HFF-Myc (cell line): ENCODE results near the gene WASF1.

Source experiments
- DNase-seq: peaks from one replicate; pipeline ENCODE4 v3.0.0-alpha.2; 2011; ENCODE audit warnings: low read depth; ENCODE audit errors: extremely low read depth
- H3K4me3 ChIP-seq: replicated peaks from 2 replicates; pipeline ENCODE4 v1.5.1; 2011; ENCODE audit warnings: low read depth, mild to moderate bottlenecking, control low read depth, low read length
- TF ChIP-seq, protein P1 (sequence below): IDR thresholded peaks from 2 replicates; pipeline ENCODE4 v1.5.1; 2012; ENCODE audit warnings: mild to moderate bottlenecking, low read depth, low read length, control low read depth; ENCODE audit errors: missing control alignments

Gene WASF1

DNA sequence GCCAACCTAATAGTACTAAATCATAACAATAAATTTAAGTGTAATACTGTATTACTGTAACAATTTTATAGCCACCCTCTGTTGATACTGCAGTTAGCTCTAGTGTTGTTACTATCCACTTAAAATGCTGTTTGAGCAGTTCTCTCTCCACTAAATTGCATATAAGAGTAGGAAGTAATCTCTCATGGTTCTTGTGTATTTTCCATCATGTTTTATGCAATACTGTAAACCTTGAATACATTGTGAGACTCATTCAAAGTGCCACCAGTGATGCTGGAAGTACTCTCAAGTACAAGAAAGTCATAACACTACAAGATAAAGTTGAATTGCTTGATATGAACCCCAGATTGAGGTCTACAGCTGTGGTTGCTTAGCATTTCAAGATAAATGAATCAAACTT, 65.5 kb downstream of the WASF1 start:
- H3K4me3 ChIP-seq = no peak overlapping the region
- TF ChIP-seq, protein P1, sequence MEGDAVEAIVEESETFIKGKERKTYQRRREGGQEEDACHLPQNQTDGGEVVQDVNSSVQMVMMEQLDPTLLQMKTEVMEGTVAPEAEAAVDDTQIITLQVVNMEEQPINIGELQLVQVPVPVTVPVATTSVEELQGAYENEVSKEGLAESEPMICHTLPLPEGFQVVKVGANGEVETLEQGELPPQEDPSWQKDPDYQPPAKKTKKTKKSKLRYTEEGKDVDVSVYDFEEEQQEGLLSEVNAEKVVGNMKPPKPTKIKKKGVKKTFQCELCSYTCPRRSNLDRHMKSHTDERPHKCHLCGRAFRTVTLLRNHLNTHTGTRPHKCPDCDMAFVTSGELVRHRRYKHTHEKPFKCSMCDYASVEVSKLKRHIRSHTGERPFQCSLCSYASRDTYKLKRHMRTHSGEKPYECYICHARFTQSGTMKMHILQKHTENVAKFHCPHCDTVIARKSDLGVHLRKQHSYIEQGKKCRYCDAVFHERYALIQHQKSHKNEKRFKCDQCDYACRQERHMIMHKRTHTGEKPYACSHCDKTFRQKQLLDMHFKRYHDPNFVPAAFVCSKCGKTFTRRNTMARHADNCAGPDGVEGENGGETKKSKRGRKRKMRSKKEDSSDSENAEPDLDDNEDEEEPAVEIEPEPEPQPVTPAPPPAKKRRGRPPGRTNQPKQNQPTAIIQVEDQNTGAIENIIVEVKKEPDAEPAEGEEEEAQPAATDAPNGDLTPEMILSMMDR = no peak
- no peak for DNase-seq

DNA sequence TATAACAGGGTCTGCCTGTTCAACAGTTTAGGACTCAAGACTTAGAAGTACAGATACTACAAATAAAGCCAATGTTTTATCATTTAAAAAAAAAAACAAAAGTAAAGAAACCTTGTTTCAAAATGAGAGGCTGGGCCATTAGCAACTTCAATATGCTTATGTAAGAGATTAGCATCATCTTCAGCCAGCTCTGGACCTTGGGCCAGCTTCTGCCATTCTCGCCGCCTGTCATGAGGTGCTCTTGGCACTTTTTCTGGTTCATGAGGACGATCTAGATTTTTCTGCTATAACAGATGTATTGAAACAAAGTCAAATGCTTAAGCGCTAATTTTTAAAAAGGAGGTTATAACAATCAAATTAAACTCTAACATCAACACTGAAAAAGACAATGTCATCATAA, 74.2 kb downstream of the WASF1 start:
- TF ChIP-seq, protein P1 = no peak
- no peak for DNase-seq
- H3K4me3 ChIP-seq = no peak overlapping the region

DNA sequence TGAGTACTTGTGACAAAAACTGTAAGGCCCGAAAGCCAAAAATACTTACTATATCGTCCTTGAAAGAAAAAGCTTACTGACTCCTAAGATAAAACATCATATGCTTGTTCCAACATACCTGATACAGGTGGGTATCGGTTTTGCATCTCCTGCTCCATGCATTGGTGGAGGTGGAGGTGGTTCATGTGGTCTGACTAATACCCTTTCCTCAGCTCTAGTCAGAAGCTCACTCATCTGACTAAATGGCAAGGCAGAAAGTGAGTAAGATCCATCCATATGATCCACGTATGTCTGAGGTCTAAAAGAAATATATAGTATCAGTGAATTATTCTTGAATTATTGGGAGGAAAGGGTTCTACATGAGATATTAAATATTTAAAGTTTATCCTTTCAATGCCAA, 76.2 kb downstream of the WASF1 start:
- TF ChIP-seq, protein P1 = no peak
- H3K4me3 ChIP-seq = no peak overlapping the region
- no peak for DNase-seq

DNA sequence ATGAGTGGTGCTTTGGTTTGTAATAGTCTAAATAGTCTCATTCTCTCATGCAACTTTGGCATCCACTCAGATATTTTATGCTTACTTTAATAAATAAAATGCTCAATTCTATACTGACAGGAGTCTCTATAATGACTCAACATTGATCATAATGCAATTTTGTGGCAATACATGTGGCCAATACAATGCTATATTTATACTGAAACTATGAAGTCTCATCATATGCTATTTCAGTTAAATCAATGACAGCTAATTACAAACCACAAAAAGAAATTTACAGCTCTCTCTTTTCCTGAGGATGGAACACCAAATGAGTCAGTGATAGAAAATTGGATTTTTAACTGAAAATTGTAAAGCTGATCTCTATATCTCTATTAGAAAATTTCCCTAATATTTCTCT, 77.1 kb downstream of the WASF1 start:
- DNase-seq = no peak
- TF ChIP-seq, protein P1 = no peak
- no peak overlapping the region for H3K4me3 ChIP-seq

DNA sequence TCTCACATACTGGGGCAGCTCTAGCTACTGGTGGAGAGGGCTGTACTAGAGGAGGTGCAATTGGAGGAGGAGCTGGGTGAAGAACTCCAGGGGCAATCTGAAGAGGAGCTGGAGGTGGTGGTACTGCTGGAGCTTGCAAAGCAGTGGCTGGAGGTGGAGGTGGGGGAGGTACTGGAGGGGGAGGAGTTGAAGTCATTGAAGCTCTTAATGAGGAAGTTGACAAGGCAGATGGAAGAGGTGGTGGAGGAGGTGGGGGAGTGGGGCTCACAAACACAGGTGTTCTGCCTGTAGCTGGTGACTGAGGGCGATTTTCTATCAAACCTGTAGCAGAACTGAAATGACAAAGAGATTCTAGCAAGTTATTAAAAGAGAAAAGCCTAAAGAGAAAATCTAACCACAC, 77.6 kb downstream of the WASF1 start:
- DNase-seq = no peak

DNA sequence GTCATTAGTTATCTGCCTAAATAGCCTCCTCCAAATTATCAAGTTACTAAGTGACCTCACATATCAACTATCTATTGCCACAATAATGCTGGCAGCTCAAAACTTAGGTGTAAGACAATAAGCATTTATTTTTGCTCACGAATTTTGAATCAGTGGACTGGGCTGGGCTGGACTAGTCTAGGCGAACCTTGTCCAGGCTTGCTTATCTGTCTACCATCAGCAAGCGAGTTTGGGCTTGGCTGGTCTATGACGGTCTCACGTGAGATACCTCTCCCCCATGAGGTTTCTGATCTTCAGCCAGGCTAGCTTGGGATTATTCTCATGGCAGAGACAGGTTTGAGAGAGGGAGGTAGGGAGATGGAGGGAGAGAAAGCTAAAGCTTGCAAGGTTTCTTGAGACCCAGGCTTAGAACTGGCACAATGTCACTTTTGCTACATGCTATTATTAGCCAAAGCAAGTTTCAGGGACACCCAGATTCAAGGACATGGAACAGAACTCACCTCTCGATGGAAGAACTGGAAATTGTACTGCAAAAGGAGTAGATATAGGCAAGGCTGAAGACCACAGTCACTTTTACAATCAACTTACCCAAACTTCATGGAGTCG, 80.9 kb downstream of the WASF1 start:
- no peak for DNase-seq
- TF ChIP-seq, protein P1 = no peak
- H3K4me3 ChIP-seq = no peak overlapping the region

More for the DNA sequence above, 77.6 kb downstream of the WASF1 start:
- TF ChIP-seq, protein P1 = no peak
- H3K4me3 ChIP-seq = no peak overlapping the region

DNA sequence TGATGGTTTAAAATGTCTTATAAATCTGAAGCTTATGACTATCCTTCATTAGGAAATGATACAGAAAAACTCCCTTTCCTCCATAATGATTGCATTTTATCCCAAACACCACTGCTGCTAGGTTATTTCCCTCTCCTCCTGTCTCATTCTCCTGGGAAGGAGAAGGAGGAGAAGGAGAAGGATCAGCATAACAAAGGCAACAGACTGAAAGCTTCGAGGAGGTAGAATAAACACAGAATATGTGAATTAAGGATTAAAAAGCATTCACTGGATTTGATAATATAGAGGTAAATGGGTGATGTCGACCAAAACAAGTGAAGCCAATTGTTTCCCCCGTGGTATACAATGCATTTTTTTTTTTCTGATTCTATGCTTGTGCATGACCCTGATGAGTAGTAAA, 82.0 kb downstream of the WASF1 start:
- no peak for DNase-seq
- TF ChIP-seq, protein P1 = no peak
- no peak overlapping the region for H3K4me3 ChIP-seq
